Measurements from ENCODE around the gene TMEM107. TPM values are rescaled to one million over a fixed set of nuclear protein-coding genes. Genes with fewer than 3 reads are reported as not detected.
A peak's percentile ranks its signal among the peaks of the same experiment; 100 is the strongest.
"Not testable (repeated sequence)": the region's sequence is repeated elsewhere in the genome, so short reads cannot be mapped to it uniquely, and the experiment has no call there.

TMEM107 gene
- total RNA-seq, 4 donors from 2014 or later, result 0.77 to 42.6 (median 25.1) TPM

DNA sequence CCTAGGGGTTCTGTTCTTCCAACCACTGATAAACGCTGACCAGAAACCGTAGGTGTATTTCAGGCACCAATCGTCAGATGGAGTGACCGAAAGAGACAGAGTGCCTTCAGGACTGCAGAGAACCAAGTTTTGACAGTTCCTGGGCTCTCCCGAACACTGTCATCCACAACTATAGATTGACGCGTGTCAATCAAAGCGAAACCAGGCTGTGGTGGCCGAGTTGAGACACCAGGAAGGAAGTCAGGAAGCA, 46.1 kb upstream of the TMEM107 start:
- no peaks in the 10 kb centered on the region for H3K9me3 ChIP-seq
- peak overlapping the region; percentile 98 to 99 for H3K27ac ChIP-seq
- DNase-seq, result no peak
- intact Hi-C loops (cut with DNase I; ENCODE audit: low total_unique reads), result loop anchor here (5.0 kb wide), 1 partner anchor 35 kb away; no protein-coding TSS in a partner anchor
- H3K4me1 ChIP-seq, result peaks cover 0 to 9% of the 10 kb centered on the region in 2 donors
- no peaks in the 10 kb centered on the region for H3K36me3 ChIP-seq
- no peaks in the 10 kb centered on the region for H3K27me3 ChIP-seq
- peak overlapping the region; percentile 63 to 76 for H3K4me3 ChIP-seq
- TF ChIP-seq POLR2A (IDR thresholded peaks at IDR 0.05), result peak in 1 of 2 donors; percentile 1
- TF ChIP-seq, protein P1, sequence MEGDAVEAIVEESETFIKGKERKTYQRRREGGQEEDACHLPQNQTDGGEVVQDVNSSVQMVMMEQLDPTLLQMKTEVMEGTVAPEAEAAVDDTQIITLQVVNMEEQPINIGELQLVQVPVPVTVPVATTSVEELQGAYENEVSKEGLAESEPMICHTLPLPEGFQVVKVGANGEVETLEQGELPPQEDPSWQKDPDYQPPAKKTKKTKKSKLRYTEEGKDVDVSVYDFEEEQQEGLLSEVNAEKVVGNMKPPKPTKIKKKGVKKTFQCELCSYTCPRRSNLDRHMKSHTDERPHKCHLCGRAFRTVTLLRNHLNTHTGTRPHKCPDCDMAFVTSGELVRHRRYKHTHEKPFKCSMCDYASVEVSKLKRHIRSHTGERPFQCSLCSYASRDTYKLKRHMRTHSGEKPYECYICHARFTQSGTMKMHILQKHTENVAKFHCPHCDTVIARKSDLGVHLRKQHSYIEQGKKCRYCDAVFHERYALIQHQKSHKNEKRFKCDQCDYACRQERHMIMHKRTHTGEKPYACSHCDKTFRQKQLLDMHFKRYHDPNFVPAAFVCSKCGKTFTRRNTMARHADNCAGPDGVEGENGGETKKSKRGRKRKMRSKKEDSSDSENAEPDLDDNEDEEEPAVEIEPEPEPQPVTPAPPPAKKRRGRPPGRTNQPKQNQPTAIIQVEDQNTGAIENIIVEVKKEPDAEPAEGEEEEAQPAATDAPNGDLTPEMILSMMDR (IDR thresholded peaks at IDR 0.05), result no peak

DNA sequence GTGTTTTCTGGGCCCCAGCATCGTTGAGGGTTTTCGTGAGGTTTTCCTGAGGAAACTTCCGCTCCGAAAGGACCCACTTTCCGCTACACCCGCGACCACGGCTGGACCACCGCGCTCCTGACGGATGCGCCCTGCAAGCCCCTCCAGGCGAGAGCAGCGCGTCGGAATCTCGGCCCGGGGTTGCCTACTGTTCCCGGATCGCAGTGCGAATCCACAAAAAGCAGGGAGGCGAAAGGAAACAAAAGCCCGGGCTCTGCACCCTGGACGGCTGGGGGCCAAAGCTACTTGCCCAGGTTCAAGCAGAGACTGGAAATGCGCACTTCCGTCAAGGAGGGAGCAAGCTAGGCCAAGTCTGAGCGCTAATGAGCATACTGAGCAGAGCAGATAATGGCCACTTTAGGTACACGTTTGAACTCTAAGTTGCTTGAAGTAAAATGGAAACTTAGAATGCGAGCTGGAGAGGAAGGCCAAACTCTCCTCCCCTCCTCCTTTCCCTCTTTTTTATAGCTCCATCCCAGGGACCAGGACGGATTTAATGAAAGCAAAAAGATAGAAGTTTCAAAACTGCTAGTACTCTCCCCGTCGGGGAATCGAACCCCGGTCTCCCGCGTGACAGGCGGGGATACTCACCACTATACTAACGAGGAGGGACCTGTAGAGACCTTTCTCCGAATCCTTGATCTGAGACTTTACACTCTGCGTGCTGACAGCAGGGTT, 45.6 kb upstream of the TMEM107 start:
- Histone ChIP-seq H3K36me3 (no peaks in the 10 kb centered on the region), H3K4me1 (peaks cover 0 to 9% of the 10 kb centered on the region in 2 donors), H3K9me3 (no peaks in the 10 kb centered on the region), H3K27me3 (no peaks in the 10 kb centered on the region), H3K4me3 (peak overlapping the region; percentile 63 to 76), H3K27ac (peak overlapping the region; percentile 98 to 99)
- DNase-seq, result peak; percentile 90 to 93
- TF ChIP-seq, protein P1 (IDR thresholded peaks at IDR 0.05), result no peak
- TF ChIP-seq POLR2A (IDR thresholded peaks at IDR 0.05), result no peak
- intact Hi-C loops (cut with DNase I; ENCODE audit: low total_unique reads), result loop anchor here (5.0 kb wide), 1 partner anchor 35 kb away; no protein-coding TSS in a partner anchor

DNA sequence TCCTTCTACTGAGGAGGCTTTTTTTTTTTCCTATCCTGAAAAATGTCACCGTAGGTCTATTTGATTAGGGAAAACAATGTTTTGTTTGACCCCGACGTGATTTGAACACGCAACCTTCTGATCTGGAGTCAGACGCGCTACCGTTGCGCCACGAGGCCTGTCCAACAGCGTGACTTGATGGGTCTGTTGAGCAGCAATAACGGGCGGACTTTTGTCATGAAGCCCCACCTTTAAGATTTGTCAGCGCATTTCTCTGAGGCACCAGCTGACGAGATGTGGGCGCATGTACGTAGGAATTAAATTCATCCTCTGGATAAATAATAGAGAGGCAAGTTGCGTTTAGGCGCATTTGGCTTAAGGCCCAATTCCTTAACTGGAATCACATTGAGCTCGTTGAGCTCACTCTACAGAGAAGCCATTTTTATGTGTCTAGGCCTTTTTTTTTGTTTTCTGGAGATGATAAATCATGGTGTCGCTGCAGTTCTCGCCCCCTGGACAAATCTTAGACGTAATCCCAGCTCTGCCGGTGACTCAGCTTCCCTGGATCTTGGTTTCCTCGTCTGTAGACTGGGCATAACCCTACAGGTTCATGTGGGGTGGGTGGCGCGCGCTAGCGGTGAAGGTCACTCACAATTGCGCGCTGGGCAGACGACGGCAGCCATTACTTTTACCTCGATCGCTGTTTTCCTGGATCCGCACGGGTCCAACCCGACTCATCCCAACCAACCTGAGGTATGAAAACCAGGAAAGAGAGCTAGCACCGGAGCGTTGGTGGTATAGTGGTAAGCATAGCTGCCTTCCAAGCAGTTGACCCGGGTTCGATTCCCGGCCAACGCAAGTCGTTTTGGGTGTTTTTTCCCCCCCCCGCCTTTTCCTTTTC, 44.8 kb upstream of the TMEM107 start:
- DNase-seq, result peak; percentile 94 to 95
- intact Hi-C loops (cut with DNase I; ENCODE audit: low total_unique reads), result loop anchor here (5.0 kb wide), 1 partner anchor 34 kb away; no protein-coding TSS in a partner anchor
- peaks cover 0 to 9% of the 10 kb centered on the region in 2 donors for H3K4me1 ChIP-seq
- H3K27me3 ChIP-seq, result no peaks in the 10 kb centered on the region
- TF ChIP-seq, protein P1 (IDR thresholded peaks at IDR 0.05), result peak in 1 of 4 experiments; percentile 12
- TF ChIP-seq POLR2A (IDR thresholded peaks at IDR 0.05), result peak; percentile 14 to 20
- H3K36me3 ChIP-seq, result no peaks in the 10 kb centered on the region
- peak overlapping the region; percentile 63 to 76 for H3K4me3 ChIP-seq
- H3K27ac ChIP-seq, result peak overlapping the region; percentile 98 to 99
- H3K9me3 ChIP-seq, result no peaks in the 10 kb centered on the region

DNA sequence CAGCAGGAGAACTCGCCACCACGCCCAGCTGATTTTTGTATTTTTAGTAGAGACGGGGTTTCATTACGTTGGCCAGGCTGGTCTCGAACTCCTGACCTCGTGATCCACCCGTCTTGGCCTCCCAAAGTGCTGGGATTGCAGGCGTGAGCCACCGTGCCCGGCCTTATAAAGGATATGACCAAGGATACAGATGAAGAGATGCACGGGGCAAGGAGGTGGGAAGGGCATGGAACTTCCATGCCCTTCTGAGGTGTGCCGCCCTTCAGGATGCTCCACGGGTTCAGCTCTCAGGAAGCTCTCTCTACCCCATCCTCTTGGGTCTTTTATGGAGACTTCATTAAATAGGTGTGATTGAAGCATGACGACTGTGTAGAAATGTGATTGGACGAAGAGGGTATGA, 37.8 kb upstream of the TMEM107 start:
- intact Hi-C loops (cut with DNase I; ENCODE audit: low total_unique reads); H3K36me3 ChIP-seq; DNase-seq; H3K27ac ChIP-seq; H3K4me3 ChIP-seq; H3K27me3 ChIP-seq; H3K4me1 ChIP-seq; H3K9me3 ChIP-seq: not testable (repeated sequence)

DNA sequence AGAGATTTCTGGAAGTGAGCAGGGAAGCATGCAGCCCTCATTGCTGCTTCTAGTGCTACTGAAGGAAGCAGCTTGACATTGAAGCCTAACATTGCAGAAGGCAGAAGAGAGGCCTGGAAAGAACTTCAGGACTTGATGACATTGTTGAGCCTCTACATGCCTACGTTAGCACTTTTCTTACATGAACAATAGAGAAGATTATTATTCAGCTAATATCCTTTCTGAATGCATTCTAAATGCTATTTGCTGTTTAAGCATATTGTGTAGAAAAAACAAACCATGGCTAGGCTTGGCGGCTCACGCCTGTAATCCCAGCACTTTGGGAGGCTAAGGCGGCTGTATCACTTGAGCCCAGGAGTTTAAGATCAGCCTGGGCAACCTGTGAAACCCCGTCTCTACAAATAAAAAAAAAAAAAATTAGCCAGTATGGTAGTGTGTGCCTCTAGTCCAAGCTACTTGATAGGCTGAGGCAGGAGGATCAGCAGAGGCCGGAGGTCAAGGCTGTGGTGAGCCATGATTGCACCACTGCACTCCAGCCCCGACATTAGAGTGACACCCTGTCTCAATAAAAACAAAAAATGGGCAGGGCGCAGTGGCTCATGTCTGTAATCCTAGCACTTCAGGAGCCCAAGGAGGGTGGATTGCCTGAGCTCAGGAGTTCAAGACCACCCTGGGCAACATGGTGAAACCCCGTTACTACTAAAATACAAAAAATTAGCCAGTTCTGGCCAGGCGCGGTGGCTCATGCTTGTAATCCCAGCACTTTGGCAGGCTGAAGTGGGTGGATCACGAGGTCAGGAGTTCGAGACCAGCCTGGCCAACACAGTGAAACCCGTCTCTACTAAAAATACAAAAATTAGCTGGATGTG, 36.4 kb upstream of the TMEM107 start:
- TF ChIP-seq, protein P1 (IDR thresholded peaks at IDR 0.05), result no peak
- Histone ChIP-seq H3K36me3 (no peaks in the 10 kb centered on the region), H3K27me3 (no peaks in the 10 kb centered on the region), H3K4me1 (no peaks in the 10 kb centered on the region), H3K4me3 (no peak overlapping the region), H3K9me3 (no peaks in the 10 kb centered on the region), H3K27ac (no peak overlapping the region)
- no peak for DNase-seq
- intact Hi-C loops (cut with DNase I; ENCODE audit: low total_unique reads), result no loop called here
